Osteocyte (in vitro differentiated cells): ENCODE results near the gene PRRG1. TPM values are rescaled to one million over a fixed set of nuclear protein-coding genes. Genes with fewer than 3 reads are reported as not detected.
"Not testable (repeated sequence)": the region's sequence is repeated elsewhere in the genome, so short reads cannot be mapped to it uniquely, and the experiment has no call there.

Experiments used
- DNase-seq: peaks from one replicate; pipeline ENCODE4 v3.0.0; 2021; ENCODE audit warnings: mixed read lengths; ENCODE audit not compliant: unreplicated experiment; ENCODE audit errors: extremely low spot score
- H3K27ac Mint-ChIP-seq: one replicate; pipeline ENCODE4 v1.8.0; 2021; ENCODE audit warnings: mild to moderate bottlenecking, mixed read lengths; ENCODE audit not compliant: unreplicated experiment
- H3K27me3 Mint-ChIP-seq: one replicate; pipeline ENCODE4 v1.8.0; 2021; ENCODE audit warnings: mixed read lengths; ENCODE audit not compliant: unreplicated experiment
- H3K36me3 Mint-ChIP-seq: one replicate; pipeline ENCODE4 v1.8.0; 2021; ENCODE audit warnings: mixed read lengths; ENCODE audit not compliant: unreplicated experiment
- H3K4me1 Mint-ChIP-seq: one replicate; pipeline ENCODE4 v1.8.0; 2021; ENCODE audit warnings: mixed read lengths; ENCODE audit not compliant: unreplicated experiment
- H3K4me3 Mint-ChIP-seq: one replicate; pipeline ENCODE4 v1.8.0; 2021; ENCODE audit warnings: mild to moderate bottlenecking, moderate library complexity, mixed read lengths; ENCODE audit not compliant: unreplicated experiment
- H3K9me3 Mint-ChIP-seq: one replicate; pipeline ENCODE4 v1.8.0; 2021; ENCODE audit warnings: mixed read lengths; ENCODE audit not compliant: unreplicated experiment
- CTCF ChIP-seq: fragments of 200-600 bp; sonication (generic); IDR thresholded peaks from 2 replicates; pipeline ENCODE4 v1.5.0; 2021; ENCODE audit warnings: antibody characterized with exemption, mild to moderate bottlenecking, moderate library complexity
- total RNA-seq: library from RNA; stranded (reverse); gene quantifications from 2 replicates; pipeline ENCODE4 v1.2.1, GENCODE V29; 2021

Gene PRRG1
- total RNA-seq, 1 donor from 2014 or later = 9.8 TPM

- DNase-seq = no peak
- Mint-ChIP-seq H3K4me1 (no peaks in the 10 kb centered on the region), H3K4me3 (no peak overlapping the region), H3K27me3 (no peaks in the 10 kb centered on the region), H3K27ac (no peak overlapping the region), H3K36me3 (no peaks in the 10 kb centered on the region), H3K9me3 (peaks cover 4% of the 10 kb centered on the region)
- no peak for TF ChIP-seq CTCF
Measured at GRCh38 chrX:37474478-37474877, 125.3 kb downstream of the PRRG1 start.

- no peak overlapping the region for H3K27ac Mint-ChIP-seq
Measured at GRCh38 chrX:37476571-37477170, 127.5 kb downstream of the PRRG1 start.

GRCh38 chrX:37484335-37484734 is 135.2 kb downstream of the PRRG1 start:
- peaks cover 14% of the 10 kb centered on the region for H3K9me3 Mint-ChIP-seq
- not testable (repeated sequence) for H3K4me3 Mint-ChIP-seq, H3K27ac Mint-ChIP-seq, H3K36me3 Mint-ChIP-seq, H3K4me1 Mint-ChIP-seq, DNase-seq, H3K27me3 Mint-ChIP-seq

More at GRCh38 chrX:37476571-37477170, 127.5 kb downstream of the PRRG1 start:
- Mint-ChIP-seq H3K36me3 (no peaks in the 10 kb centered on the region), H3K4me3 (no peak overlapping the region), H3K4me1 (no peaks in the 10 kb centered on the region), H3K9me3 (peaks cover 4% of the 10 kb centered on the region), H3K27me3 (no peaks in the 10 kb centered on the region)
- TF ChIP-seq CTCF = no peak
- DNase-seq = no peak

GRCh38 chrX:37485429-37485828 is 136.3 kb downstream of the PRRG1 start:
- Mint-ChIP-seq H3K9me3 (peaks cover 14% of the 10 kb centered on the region), H3K4me1 (no peaks in the 10 kb centered on the region), H3K4me3 (no peak overlapping the region), H3K27ac (no peak overlapping the region), H3K36me3 (no peaks in the 10 kb centered on the region), H3K27me3 (no peaks in the 10 kb centered on the region)
- DNase-seq = no peak
- TF ChIP-seq CTCF = no peak

GRCh38 chrX:37487271-37487670 is 138.1 kb downstream of the PRRG1 start:
- no peak overlapping the region for H3K4me3 Mint-ChIP-seq
- peaks cover 21% of the 10 kb centered on the region for H3K9me3 Mint-ChIP-seq
- H3K4me1 Mint-ChIP-seq = no peaks in the 10 kb centered on the region
- no peaks in the 10 kb centered on the region for H3K36me3 Mint-ChIP-seq
- no peaks in the 10 kb centered on the region for H3K27me3 Mint-ChIP-seq
- no peak overlapping the region for H3K27ac Mint-ChIP-seq
- TF ChIP-seq CTCF = no peak
- DNase-seq = no peak

GRCh38 chrX:37488323-37488722 is 139.2 kb downstream of the PRRG1 start:
- H3K27ac Mint-ChIP-seq = no peak overlapping the region
- no peak for TF ChIP-seq CTCF
- no peak for DNase-seq
- H3K4me3 Mint-ChIP-seq = no peak overlapping the region
- H3K36me3 Mint-ChIP-seq = no peaks in the 10 kb centered on the region
- no peaks in the 10 kb centered on the region for H3K4me1 Mint-ChIP-seq
- no peaks in the 10 kb centered on the region for H3K27me3 Mint-ChIP-seq
- peaks cover 17% of the 10 kb centered on the region for H3K9me3 Mint-ChIP-seq
